ENCODE results near the gene ACKR3. TPM values are rescaled to one million over a fixed set of nuclear protein-coding genes. Genes with fewer than 3 reads are reported as not detected.

Gene ACKR3
- total RNA-seq, 2 experiments from 2014 or later = 1.3 to 3.3 TPM

GRCh38 chr2:236576087-236576486, 6.5 kb downstream of the ACKR3 start:
- H3K4me1 Mint-ChIP-seq = no peaks in the 10 kb centered on the region
- H3K36me3 Mint-ChIP-seq = peaks cover under 1% of the 10 kb centered on the region
- H3K9me3 Mint-ChIP-seq (ENCODE audit: low read depth) = no peaks in the 10 kb centered on the region
- CTCF ChIA-PET = no interaction called here
- no peak overlapping the region for H3K4me3 Mint-ChIP-seq
- H3K27me3 Mint-ChIP-seq = peaks cover 2% of the 10 kb centered on the region
- ATAC-seq = no peak
- no peak overlapping the region for H3K27ac Mint-ChIP-seq
- DNase-seq = no peak

DNA sequence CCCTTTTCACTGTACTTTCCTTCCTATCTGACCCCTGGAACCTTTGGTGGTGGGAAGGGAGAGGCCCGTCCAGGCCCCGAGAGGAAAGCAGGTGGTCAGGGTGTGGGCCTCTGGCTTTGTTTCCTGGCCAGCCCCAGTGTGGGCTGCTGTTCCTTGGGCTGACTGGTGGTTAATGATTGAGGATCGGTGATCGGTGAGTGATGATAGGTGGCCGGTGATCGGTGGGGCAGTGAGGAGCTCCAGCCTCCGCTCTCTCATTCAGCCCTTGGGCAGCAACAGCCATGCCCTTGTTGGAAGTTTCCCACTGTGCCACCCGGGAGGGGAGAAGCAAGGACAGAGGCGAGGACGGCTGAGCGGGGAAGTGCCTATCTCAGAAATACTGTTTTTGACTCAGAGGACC, 7.3 kb downstream of the ACKR3 start:
- no peak overlapping the region for H3K27ac Mint-ChIP-seq
- CTCF ChIA-PET = no interaction called here

DNA sequence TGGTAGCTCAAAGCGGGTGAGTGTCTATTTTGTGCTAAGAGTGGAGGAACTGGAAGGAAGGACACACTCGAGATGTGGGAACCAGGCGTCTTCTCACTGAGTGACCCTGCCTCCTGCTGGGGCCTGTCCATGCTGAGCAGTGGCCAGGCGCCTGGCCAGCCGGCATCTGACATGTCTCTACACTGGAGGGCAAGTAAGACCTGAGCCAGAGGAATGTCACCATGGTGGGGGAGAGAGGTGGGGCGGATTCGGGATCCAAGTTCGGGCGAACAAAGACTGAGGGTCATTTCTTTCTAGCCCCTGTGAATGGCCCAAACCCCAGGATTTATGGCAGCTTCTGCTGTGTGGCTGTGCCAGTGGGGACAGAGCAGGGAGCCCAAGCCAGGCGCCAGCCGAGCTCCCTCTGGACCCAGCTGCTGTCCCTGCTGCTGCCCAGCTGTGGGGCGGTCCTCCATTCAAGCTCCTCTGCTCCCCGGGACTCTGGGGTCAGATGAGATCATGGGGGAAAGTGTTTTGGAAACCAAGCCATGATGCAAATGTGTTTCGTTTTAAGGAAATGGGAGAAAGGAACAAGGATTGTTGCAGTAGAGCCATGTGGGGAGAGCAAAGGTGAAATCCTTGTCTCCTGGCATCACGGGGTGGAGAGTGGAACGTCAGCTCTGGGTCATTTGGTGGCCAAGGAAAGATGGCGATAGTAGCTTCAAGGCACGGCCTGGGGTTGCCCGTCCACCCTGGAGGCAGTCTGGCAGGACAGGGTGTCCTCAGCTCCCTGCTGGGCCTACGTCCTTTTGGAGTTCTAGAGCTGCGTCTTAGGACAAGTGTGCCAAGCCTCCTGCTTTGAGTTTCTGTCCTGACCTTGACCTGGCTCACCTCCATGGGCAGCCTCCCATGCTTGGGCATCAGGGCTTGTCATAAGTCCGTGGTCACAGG, 8.1 kb downstream of the ACKR3 start:
- H3K27ac Mint-ChIP-seq = no peak overlapping the region
- H3K4me3 Mint-ChIP-seq = no peak overlapping the region
- H3K9me3 Mint-ChIP-seq (ENCODE audit: low read depth) = no peaks in the 10 kb centered on the region
- CTCF ChIA-PET = interaction anchor here (1.0 kb wide), 1 partner anchor 9 kb away, joined by 3 read pairs; the partner anchor contains the start of gene ACKR3
- H3K4me1 Mint-ChIP-seq = no peaks in the 10 kb centered on the region
- H3K36me3 Mint-ChIP-seq = peaks cover 2% of the 10 kb centered on the region
- no peak for DNase-seq
- no peaks in the 10 kb centered on the region for H3K27me3 Mint-ChIP-seq
- ATAC-seq = no peak

More for the DNA sequence above, 7.3 kb downstream of the ACKR3 start:
- Mint-ChIP-seq H3K4me3 (no peak overlapping the region), H3K4me1 (no peaks in the 10 kb centered on the region), H3K36me3 (peaks cover 2% of the 10 kb centered on the region), H3K27me3 (no peaks in the 10 kb centered on the region), H3K9me3 (ENCODE audit: low read depth) (no peaks in the 10 kb centered on the region)
- no peak for ATAC-seq
- DNase-seq = no peak

DNA sequence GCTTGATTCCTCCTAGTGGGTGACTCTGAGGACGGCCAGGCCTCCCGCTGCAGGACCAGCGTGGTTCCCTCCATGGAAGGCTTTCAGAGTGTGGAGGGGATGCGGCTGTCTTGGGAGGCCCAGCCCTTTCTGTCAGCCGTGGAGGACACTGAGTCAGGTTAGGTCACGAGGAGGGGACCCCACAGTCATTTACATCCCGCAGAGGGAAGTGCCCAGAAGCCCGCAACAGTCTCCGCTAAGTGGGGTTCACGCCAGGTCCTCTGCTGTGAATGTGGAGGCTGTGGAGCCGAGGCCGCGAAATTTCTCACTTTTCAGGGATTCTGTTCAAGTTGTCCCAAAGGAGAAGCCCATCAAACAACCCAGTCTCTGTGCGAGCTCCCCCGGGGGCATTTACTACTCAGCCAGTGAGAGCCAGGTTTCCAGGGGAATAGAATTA, 8.8 kb downstream of the ACKR3 start:
- Mint-ChIP-seq H3K4me1 (no peaks in the 10 kb centered on the region), H3K27me3 (no peaks in the 10 kb centered on the region), H3K36me3 (peaks cover 2% of the 10 kb centered on the region), H3K9me3 (ENCODE audit: low read depth) (no peaks in the 10 kb centered on the region), H3K4me3 (no peak overlapping the region), H3K27ac (no peak overlapping the region)
- ATAC-seq (no peak), DNase-seq (no peak)
- CTCF ChIA-PET = interaction anchor here (0.6 to 1.0 kb wide), 2 partner anchors 9 to 1116 kb away, joined by 3 read pairs; partner anchors contain the start of gene ACKR3

DNA sequence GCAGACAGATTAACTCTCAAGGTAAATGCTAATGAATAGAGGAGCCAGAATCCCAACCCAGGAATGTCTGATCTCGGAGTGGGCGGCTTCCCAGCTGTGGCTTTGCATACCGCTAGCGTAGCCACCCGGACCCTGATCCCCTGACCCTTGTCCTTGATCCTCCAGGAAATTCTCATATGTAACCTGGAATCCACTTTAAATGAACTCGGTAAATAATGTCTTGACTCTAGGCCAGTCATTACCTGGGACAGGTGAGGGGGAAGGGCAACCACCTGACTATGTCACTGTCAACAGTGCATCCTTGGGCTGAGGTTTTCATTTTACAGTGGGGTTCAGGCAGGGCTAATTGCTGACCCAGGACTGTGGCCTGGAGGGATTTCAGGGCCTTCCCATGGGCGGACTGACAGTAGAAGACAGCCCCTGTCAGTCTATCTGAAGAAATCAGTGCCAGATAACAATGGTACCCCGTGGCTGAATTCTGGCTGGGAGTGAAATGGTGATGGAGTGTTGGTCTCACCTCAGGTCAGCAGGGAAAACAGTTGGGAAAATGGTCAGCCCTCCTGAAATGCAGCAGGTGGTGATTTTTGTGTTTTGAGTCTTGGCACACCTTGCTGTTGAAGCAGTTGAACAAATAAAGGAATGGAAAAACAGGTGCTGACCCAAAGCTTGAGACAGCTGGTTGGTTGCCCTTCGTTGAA, 9.6 kb downstream of the ACKR3 start:
- Mint-ChIP-seq H3K9me3 (ENCODE audit: low read depth) (no peaks in the 10 kb centered on the region), H3K36me3 (peaks cover 2% of the 10 kb centered on the region), H3K4me3 (no peak overlapping the region), H3K4me1 (no peaks in the 10 kb centered on the region), H3K27me3 (no peaks in the 10 kb centered on the region), H3K27ac (no peak overlapping the region)
- CTCF ChIA-PET = interaction anchor here (1.0 kb wide), 1 partner anchor 67 kb away, joined by 3 read pairs; no protein-coding TSS in a partner anchor
- ATAC-seq (no peak), DNase-seq (no peak)

DNA sequence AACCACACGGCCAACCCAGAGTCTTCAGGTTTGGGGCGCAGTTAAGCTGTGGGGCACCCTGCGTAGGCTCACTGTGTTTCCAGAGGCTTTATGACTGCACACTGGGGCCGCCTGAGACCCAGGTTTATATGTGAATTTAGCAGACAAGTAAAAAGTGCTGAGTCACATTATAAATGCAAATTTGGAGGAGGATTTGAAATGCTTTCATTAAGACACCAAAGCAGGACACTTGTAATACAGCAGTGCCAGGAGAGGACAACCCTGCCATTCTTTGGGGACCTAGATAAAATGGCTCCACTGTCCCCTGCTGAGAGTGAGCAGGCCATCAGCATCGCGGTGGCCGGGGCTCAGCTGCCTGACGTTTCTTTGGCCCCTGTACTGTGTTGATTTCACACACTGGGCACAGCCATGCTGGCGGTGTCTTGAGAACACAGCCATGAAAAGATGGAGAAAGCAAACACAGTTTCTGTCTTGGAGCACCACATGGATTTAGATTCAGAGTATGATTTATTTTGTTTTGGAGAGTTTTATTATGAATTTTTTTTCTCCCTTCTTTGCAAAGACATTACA, 10.2 kb downstream of the ACKR3 start:
- ATAC-seq = no peak
- no peaks in the 10 kb centered on the region for H3K4me1 Mint-ChIP-seq
- CTCF ChIA-PET = interaction anchor here (1.0 to 1.2 kb wide), 2 partner anchors 10 to 68 kb away, joined by 3 read pairs; partner anchors contain the start of gene ACKR3
- H3K27me3 Mint-ChIP-seq = no peaks in the 10 kb centered on the region
- no peaks in the 10 kb centered on the region for H3K9me3 Mint-ChIP-seq (ENCODE audit: low read depth)
- no peak for DNase-seq
- no peak overlapping the region for H3K4me3 Mint-ChIP-seq
- peaks cover 2% of the 10 kb centered on the region for H3K36me3 Mint-ChIP-seq
- no peak overlapping the region for H3K27ac Mint-ChIP-seq

DNA sequence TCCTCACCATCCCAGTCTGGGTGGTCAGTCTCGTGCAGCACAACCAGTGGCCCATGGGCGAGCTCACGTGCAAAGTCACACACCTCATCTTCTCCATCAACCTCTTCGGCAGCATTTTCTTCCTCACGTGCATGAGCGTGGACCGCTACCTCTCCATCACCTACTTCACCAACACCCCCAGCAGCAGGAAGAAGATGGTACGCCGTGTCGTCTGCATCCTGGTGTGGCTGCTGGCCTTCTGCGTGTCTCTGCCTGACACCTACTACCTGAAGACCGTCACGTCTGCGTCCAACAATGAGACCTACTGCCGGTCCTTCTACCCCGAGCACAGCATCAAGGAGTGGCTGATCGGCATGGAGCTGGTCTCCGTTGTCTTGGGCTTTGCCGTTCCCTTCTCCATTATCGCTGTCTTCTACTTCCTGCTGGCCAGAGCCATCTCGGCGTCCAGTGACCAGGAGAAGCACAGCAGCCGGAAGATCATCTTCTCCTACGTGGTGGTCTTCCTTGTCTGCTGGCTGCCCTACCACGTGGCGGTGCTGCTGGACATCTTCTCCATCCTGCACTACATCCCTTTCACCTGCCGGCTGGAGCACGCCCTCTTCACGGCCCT, 11.2 kb downstream of the ACKR3 start:
- ATAC-seq = no peak
- peaks cover 2% of the 10 kb centered on the region for H3K36me3 Mint-ChIP-seq
- no peak overlapping the region for H3K4me3 Mint-ChIP-seq
- CTCF ChIA-PET = interaction anchor here (1.2 kb wide), 1 partner anchor 11 kb away, joined by 3 read pairs; the partner anchor contains the start of gene ACKR3
- H3K27me3 Mint-ChIP-seq = no peaks in the 10 kb centered on the region
- no peaks in the 10 kb centered on the region for H3K4me1 Mint-ChIP-seq
- no peak for DNase-seq
- no peak overlapping the region for H3K27ac Mint-ChIP-seq
- H3K9me3 Mint-ChIP-seq (ENCODE audit: low read depth) = no peaks in the 10 kb centered on the region

DNA sequence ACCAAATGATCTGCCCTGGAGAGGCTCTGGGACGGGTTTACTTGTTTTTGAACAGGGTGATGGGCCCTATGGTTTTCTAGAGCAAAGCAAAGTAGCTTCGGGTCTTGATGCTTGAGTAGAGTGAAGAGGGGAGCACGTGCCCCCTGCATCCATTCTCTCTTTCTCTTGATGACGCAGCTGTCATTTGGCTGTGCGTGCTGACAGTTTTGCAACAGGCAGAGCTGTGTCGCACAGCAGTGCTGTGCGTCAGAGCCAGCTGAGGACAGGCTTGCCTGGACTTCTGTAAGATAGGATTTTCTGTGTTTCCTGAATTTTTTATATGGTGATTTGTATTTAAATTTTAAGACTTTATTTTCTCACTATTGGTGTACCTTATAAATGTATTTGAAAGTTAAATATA, 11.9 kb downstream of the ACKR3 start:
- Mint-ChIP-seq H3K36me3 (peaks cover 2% of the 10 kb centered on the region), H3K4me1 (no peaks in the 10 kb centered on the region), H3K9me3 (ENCODE audit: low read depth) (no peaks in the 10 kb centered on the region), H3K27me3 (no peaks in the 10 kb centered on the region), H3K4me3 (no peak overlapping the region), H3K27ac (no peak overlapping the region)
- CTCF ChIA-PET = no interaction called here
- DNase-seq (no peak), ATAC-seq (no peak)

DNA sequence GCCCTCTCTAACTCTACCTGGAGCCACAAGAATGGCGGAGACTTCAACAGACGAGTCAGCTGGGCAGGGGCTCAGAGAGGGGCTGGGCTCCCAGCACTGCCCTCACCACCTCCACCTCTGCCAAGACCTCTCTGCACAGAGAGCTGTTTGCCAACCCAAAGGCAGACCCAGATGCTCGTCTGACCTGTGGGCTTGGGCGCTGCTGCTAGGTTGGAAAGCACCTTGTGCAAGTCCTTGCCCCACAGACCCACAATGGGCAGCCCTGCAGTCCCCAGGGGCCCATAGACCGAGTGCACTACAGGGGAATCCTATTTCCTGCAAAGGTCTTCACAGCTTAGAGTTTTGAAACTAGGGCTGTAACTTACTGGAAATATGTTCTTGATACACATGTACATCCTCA, 13.3 kb downstream of the ACKR3 start:
- peaks cover 2% of the 10 kb centered on the region for H3K36me3 Mint-ChIP-seq
- CTCF ChIA-PET = interaction anchor here (0.5 kb wide), 1 partner anchor 71 kb away, joined by 3 read pairs; no protein-coding TSS in a partner anchor
- no peaks in the 10 kb centered on the region for H3K27me3 Mint-ChIP-seq
- no peak overlapping the region for H3K4me3 Mint-ChIP-seq
- no peaks in the 10 kb centered on the region for H3K4me1 Mint-ChIP-seq
- H3K9me3 Mint-ChIP-seq (ENCODE audit: low read depth) = no peaks in the 10 kb centered on the region
- H3K27ac Mint-ChIP-seq = no peak overlapping the region
- no peak for DNase-seq
- ATAC-seq = no peak

GRCh38 chr2:236583621-236584203, 14.1 kb downstream of the ACKR3 start:
- Mint-ChIP-seq H3K36me3 (peaks cover 2% of the 10 kb centered on the region), H3K4me3 (no peak overlapping the region), H3K27me3 (no peaks in the 10 kb centered on the region), H3K9me3 (ENCODE audit: low read depth) (no peaks in the 10 kb centered on the region), H3K4me1 (no peaks in the 10 kb centered on the region), H3K27ac (no peak overlapping the region)
- ATAC-seq (no peak), DNase-seq (no peak)
- CTCF ChIA-PET = interaction anchor here (0.5 to 1.3 kb wide), 2 partner anchors 14 to 72 kb away, joined by 3 read pairs; partner anchors contain the start of gene ACKR3

DNA sequence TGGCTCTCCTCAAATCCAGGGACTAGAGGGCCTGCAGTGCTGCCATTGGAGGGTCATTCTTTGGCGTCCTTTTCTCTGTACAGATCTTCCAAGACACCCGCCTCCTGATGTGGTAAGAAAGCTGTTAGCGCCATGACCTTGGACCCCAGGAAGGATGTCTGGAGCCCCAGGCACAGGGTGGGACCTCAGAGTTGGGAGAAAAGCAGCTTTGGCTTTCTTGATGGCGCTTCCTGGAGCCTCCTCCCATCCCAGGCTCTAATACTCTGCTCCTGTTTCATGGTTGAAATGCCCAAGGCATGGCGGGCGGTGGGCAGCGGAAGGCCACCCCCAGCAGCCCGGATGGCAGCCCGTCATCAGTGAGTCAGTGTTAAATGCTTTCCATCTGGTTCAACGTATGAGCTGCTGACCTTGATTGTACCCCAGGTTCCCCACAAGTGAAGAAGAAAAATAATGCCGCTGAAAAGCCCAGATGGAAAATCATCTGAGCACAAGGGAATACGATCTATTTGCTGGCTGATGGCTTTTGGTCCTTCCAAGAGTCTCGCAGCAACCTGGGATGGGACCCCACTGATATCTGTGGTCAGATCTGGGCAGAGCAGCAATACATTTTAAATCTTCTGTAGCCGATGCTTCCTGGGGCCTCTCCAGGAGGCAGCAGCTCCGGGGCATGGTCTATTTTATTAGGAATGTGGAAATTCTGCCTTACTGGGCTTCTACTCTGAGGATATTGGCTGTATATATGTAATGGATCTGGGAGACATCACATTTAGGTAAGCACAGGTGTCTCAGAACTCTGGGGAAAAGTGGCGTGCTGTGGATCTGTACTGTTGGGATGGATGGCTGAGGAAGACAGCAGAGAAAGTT, 15.1 kb downstream of the ACKR3 start:
- CTCF ChIA-PET = interaction anchor here (1.3 kb wide), 1 partner anchor 15 kb away, joined by 3 read pairs; the partner anchor contains the start of gene ACKR3
- DNase-seq (no peak), ATAC-seq (no peak)
- peaks cover 2% of the 10 kb centered on the region for H3K36me3 Mint-ChIP-seq
- H3K27ac Mint-ChIP-seq = no peak overlapping the region
- no peaks in the 10 kb centered on the region for H3K27me3 Mint-ChIP-seq
- H3K4me1 Mint-ChIP-seq = no peaks in the 10 kb centered on the region
- H3K9me3 Mint-ChIP-seq (ENCODE audit: low read depth) = no peaks in the 10 kb centered on the region
- H3K4me3 Mint-ChIP-seq = no peak overlapping the region

- CTCF ChIA-PET = interaction anchor here (1.1 kb wide), 1 partner anchor 17 kb away, joined by 4 read pairs; the partner anchor contains the start of gene ACKR3
- H3K27ac Mint-ChIP-seq = no peak overlapping the region
- H3K4me3 Mint-ChIP-seq = no peak overlapping the region
- no peak for ATAC-seq
- peaks cover 2% of the 10 kb centered on the region for H3K36me3 Mint-ChIP-seq
- no peak for DNase-seq
- no peaks in the 10 kb centered on the region for H3K9me3 Mint-ChIP-seq (ENCODE audit: low read depth)
- no peaks in the 10 kb centered on the region for H3K4me1 Mint-ChIP-seq
- H3K27me3 Mint-ChIP-seq = no peaks in the 10 kb centered on the region
Observed at GRCh38 chr2:236585966-236586365, 16.3 kb downstream of the ACKR3 start.
